Measurements from ENCODE around the gene SYNGAP1. TPM values are rescaled to one million over a fixed set of nuclear protein-coding genes. Genes with fewer than 3 reads are reported as not detected.
A peak's percentile ranks its signal among the peaks of the same experiment; 100 is the strongest.

The SYNGAP1 gene
- total and polyA plus RNA-seq, 2 of the 8 experiments (the other 6 are each of a cell fraction or from before 2014, with no cell fraction given) = 31.0 to 101 TPM

GRCh38 chr6:33430991-33431879, 11.4 kb downstream of the SYNGAP1 start (continued):
- peak; percentile 88 for TF ChIP-seq ASH2L (IDR thresholded peaks at IDR 0.05; ENCODE audit: low read length)
- TF ChIP-seq SIX5 (IDR thresholded peaks at IDR 0.05; ENCODE audit: low read depth, low read length) = no peak
- TF ChIP-seq TAF7 (optimal IDR thresholded peaks at IDR 0.05; ENCODE audit: borderline replicate concordance, low read depth, low read length) = no peak
- no peak for TF ChIP-seq RNF2 (IDR thresholded peaks at IDR 0.05; ENCODE audit: borderline replicate concordance, low read depth, low read length, missing control alignments, poor library complexity, severe bottlenecking)
- TF ChIP-seq, protein P1, sequence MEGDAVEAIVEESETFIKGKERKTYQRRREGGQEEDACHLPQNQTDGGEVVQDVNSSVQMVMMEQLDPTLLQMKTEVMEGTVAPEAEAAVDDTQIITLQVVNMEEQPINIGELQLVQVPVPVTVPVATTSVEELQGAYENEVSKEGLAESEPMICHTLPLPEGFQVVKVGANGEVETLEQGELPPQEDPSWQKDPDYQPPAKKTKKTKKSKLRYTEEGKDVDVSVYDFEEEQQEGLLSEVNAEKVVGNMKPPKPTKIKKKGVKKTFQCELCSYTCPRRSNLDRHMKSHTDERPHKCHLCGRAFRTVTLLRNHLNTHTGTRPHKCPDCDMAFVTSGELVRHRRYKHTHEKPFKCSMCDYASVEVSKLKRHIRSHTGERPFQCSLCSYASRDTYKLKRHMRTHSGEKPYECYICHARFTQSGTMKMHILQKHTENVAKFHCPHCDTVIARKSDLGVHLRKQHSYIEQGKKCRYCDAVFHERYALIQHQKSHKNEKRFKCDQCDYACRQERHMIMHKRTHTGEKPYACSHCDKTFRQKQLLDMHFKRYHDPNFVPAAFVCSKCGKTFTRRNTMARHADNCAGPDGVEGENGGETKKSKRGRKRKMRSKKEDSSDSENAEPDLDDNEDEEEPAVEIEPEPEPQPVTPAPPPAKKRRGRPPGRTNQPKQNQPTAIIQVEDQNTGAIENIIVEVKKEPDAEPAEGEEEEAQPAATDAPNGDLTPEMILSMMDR (IDR thresholded peaks at IDR 0.05; ENCODE audit: control extremely low read depth in 1 of 3, insufficient read depth in 1 of 3, low read depth in 1 of 3, low read length in 3 of 3) = no peak
- peak; percentile 20; the same call in 1 of the 2 replicates for TF ChIP-seq BACH1 (IDR thresholded peaks at IDR 0.05; ENCODE audit: low read length)
- TF ChIP-seq RBBP5 (IDR thresholded peaks at IDR 0.05; ENCODE audit: borderline replicate concordance, low read depth, low read length) = peak; percentile 96
- TF ChIP-seq CEBPB (IDR thresholded peaks at IDR 0.05; ENCODE audit: low read depth, low read length) = no peak
- no peak for TF ChIP-seq BCL11A (IDR thresholded peaks at IDR 0.05; ENCODE audit: low read depth in 2 of 2, low read length in 2 of 2)
- peak; percentile 59 for TF ChIP-seq CHD2 (IDR thresholded peaks at IDR 0.05; ENCODE audit: low read length)
- TF ChIP-seq ATF2 (IDR thresholded peaks at IDR 0.05; ENCODE audit: low read length) = peak; percentile 59; the same call in 1 of the 2 replicates
- no peak for TF ChIP-seq FOSL1 (IDR thresholded peaks at IDR 0.05; ENCODE audit: insufficient read depth, low read depth, low read length)
- TF ChIP-seq CBX5 (IDR thresholded peaks at IDR 0.05; ENCODE audit: low read depth, low read length) = no peak
- peak; percentile 88 to 95 for TF ChIP-seq SIN3A (conservative IDR thresholded peaks at IDR 0.05 in 1 of 2, IDR thresholded peaks at IDR 0.05 in 1 of 2; ENCODE audit: low read depth in 1 of 2, low read length in 2 of 2)
- TF ChIP-seq CHD1 (IDR thresholded peaks at IDR 0.05; ENCODE audit: low read depth, low read length) = no peak
- no peak for TF ChIP-seq JUND (IDR thresholded peaks at IDR 0.05; ENCODE audit: low read length)
- TF ChIP-seq GABPA (IDR thresholded peaks at IDR 0.05; ENCODE audit: borderline replicate concordance, insufficient read depth, low read length) = no peak
